Amniotic epithelial cell (primary cell): ENCODE measurements around the gene INTU.

Experiments used
- DNase-seq: peaks from one replicate; pipeline ENCODE4 v3.0.0-alpha.2; 2010; ENCODE audit warnings: low read depth

The INTU gene

DNA sequence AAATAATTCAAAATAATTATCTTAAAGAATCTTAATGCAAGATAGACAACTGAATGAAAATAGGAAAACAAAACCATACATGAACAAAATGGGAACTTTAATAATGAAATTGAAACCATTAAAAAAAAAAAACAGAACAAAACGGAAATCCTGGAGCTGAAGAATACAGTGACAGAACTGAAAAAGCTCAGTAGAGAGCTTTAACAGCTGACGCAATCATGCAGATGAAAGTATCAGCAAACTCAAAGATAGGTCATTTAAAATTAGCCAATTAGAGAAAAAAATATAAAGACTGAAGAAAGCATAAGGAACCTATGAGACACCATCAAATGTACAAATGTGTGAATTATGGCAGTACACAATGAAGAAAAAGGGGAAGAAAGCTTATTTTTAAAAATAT lies 116.2 kb downstream of the INTU start:
- DNase-seq = no peak

DNA sequence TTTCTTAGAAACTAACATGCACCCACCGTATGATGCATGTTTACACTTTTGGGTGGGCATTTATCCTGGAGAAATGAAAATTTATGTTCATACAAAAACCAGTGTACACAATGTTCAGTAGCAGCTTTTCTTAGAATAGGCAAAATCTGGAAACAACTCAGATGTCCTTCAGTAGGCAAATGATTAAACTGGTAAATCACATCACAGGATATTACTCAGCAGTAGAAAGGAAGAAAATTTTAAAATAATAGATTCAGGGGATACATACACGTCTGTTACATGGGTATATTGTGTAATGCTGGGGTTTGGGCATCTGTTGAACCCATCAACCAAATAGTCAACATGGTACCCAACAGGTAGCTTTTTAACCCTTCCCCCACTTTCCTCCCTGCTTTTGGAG lies 124.1 kb downstream of the INTU start:
- DNase-seq = no peak

DNA sequence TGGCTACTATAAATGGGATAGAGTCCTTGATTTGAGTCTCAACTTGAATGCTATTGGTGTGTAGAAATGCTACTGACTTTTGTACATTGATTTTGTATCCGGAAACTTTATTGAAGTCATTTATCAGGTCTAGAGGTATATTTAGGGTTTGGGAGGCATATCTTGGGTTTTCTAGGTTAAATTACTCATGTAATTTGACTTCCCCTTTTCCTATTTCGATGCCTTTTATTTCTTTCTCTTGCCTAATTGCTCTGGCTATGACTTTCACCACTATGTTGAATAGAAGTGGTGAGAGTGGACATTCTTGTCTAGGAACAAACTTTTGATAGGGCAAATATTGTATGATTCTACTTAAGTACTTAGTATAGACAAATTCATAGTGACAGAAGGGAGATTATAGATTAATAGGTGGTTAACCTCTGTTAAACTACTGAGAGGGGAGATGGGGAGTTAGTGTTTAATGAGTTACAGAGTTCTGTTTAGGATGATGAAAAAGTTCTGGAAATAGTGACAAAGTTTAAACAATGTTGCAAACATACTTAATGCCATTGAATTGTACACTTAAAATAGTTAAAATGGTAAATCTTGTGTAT lies 126.6 kb downstream of the INTU start:
- DNase-seq = no peak

DNA sequence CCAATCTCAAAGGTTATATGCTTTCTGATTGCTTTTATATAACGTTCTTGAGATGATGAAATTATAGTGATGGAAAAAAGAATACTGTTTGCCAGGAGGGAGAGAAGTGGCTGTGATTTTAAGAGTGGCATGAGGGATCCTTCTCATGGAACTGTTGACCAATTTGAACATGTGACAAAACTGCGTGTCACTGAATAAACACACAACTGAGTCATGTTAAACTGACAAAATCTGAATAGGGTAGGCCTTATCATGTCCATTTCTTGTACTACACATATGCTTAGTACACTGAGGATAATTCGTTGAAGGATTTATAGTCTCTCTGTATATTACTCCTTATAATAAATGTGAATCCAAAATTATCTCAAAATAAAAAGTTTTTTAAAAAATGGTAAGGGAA lies 127.1 kb downstream of the INTU start:
- no peak for DNase-seq

DNA sequence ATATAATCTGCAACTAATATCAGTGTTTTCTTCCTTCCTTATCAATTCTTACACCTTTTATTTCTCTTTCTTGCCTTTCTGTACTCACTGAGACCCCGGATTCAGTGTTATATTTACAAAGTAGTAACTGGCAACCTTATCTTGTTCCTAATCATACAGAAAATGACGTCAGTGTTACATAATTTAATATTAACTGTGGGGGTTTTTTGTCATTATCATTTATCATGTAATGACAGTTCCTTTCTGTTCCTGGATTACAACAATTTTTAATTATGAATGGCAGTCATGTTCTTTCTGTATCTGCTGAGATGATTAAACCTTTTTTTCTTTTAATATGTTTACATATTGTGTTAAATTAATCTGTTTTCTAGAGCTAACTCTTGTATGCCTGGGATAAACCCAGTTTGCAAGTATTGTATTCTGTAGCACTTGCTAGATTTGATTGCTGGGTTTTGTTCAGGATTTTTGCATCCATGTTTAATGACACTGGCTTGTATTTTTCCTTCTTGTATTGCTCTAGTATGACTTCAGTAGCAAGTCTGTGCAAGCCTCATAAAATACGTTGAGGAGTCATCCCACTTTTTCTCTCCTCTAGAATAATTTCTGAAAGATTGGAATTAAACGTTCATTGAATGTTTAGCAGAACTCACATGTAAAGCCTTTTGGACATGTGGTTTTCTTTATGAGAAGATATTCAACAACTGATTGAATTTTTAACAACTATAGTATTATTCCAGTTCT lies 138.9 kb downstream of the INTU start:
- no peak for DNase-seq

DNA sequence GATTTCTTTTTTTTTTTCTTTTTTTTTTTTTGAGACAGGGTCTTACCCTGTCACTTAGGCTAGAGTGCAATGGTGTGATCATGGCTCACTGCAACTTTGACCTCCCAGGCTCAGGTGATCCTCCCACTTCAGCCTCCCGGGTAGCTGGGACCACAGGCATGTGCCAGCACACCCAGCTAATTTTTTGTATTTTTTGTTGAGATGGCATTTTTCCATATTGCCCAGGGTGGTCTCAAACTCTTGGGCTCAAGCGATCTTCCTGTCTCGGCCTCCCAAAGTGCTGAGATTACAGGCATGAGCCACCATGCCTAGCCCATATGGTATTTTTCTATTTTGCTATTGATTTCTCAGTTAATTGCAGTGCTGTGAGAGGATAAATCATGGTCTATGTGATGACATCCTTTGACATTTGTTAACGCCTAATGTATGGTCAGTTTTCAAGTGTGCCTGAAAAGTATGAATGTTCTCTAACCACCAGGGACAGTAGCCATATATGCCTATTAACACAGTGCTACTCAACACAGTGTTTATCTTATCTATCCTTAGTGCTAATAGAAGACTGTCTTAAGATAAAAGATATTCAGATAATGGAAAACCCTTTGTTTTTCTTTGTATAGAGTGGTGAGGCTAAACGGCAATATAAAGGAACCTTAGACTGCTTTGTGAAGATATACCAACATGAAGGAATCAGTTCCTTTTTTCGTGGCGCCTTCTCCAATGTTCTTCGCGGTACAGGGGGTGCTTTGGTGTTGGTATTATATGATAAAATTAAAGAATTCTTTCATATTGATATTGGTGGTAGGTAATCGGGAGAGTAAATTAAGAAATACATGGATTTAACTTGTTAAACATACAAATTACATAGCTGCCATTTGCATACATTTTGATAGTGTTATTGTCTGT lies 140.3 kb downstream of the INTU start:
- no peak for DNase-seq

DNA sequence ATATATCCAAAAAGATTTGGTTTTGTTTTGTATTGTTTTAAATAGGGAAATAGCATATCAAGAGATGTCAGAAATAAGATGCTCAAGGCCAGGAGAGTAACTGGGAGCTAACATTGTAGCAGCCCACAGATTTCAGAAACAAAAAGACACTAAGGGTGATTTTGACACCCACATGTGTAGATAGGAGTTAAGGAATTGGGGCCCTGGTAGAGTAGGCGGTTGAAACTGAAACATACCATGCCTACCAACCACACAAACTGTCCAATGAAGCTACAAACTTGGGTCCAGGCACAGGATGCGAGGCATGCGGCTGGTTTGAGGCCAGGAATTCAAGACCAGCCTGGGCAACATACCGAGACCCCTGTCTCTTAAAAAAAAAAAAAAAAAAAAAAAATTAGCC lies 143.1 kb downstream of the INTU start:
- DNase-seq = no peak
